ENCODE measurements around the gene ZBTB4.
A peak's percentile ranks its signal among the peaks of the same experiment; 100 is the strongest.

ZBTB4 gene
- long read RNA-seq: 0 reads

- Histone ChIP-seq H3K27me3 (ENCODE audit: insufficient read depth, poor library complexity, severe bottlenecking) (no peaks in the 10 kb centered on the region), H3K4me3 (replicated peaks; ENCODE audit: insufficient read depth, low read length) (peak within 1 kb of the TSS; percentile 43), H3K27ac (replicated peaks) (no peak within 1 kb of the TSS)
- DNase-seq (ENCODE audit: low read depth in 1 of 2, low spot score in 1 of 2): no peak
- TF ChIP-seq SPI1 (IDR thresholded peaks at IDR 0.05; ENCODE audit: borderline replicate concordance, low read depth) (no peak), GABPA (IDR thresholded peaks at IDR 0.05; ENCODE audit: low read depth) (no peak), POLR2AphosphoS5 (IDR thresholded peaks at IDR 0.05; ENCODE audit: low read depth) (no peak), CTCF (IDR thresholded peaks at IDR 0.05; ENCODE audit: insufficient read depth, low read length) (no peak), REST (IDR thresholded peaks at IDR 0.05; ENCODE audit: insufficient replicate concordance, low read depth) (no peak)
These were observed at the start of gene ZBTB4 for GRCh38 chr17:7479213-7480088. ZBTB4 (minus strand) TSS chr17:7479631; CDS start chr17:7466801, 12,830 bp downstream.

- DNase-seq (ENCODE audit: low read depth in 1 of 2, low spot score in 1 of 2): no peak
- Histone ChIP-seq H3K27me3 (ENCODE audit: insufficient read depth, poor library complexity, severe bottlenecking) (no peaks in the 10 kb centered on the region), H3K27ac (replicated peaks) (no peak overlapping the region), H3K4me3 (replicated peaks; ENCODE audit: insufficient read depth, low read length) (no peak overlapping the region)
- TF ChIP-seq SPI1 (IDR thresholded peaks at IDR 0.05; ENCODE audit: borderline replicate concordance, low read depth) (no peak), REST (IDR thresholded peaks at IDR 0.05; ENCODE audit: insufficient replicate concordance, low read depth) (no peak), GABPA (IDR thresholded peaks at IDR 0.05; ENCODE audit: low read depth) (no peak), POLR2AphosphoS5 (IDR thresholded peaks at IDR 0.05; ENCODE audit: low read depth) (no peak), CTCF (IDR thresholded peaks at IDR 0.05; ENCODE audit: insufficient read depth, low read length) (no peak)
These were observed 49.4 kb upstream of the ZBTB4 start for GRCh38 chr17:7528842-7529241.

GRCh38 chr17:7523033-7523432 is 43.6 kb upstream of the ZBTB4 start:
- no peaks in the 10 kb centered on the region for H3K27me3 ChIP-seq (ENCODE audit: insufficient read depth, poor library complexity, severe bottlenecking)
- H3K27ac ChIP-seq (replicated peaks): no peak overlapping the region
- no peak for TF ChIP-seq GABPA (IDR thresholded peaks at IDR 0.05; ENCODE audit: low read depth)
- no peak for TF ChIP-seq REST (IDR thresholded peaks at IDR 0.05; ENCODE audit: insufficient replicate concordance, low read depth)
- TF ChIP-seq POLR2AphosphoS5 (IDR thresholded peaks at IDR 0.05; ENCODE audit: low read depth): no peak
- no peak for TF ChIP-seq CTCF (IDR thresholded peaks at IDR 0.05; ENCODE audit: insufficient read depth, low read length)
- TF ChIP-seq SPI1 (IDR thresholded peaks at IDR 0.05; ENCODE audit: borderline replicate concordance, low read depth): no peak
- no peak overlapping the region for H3K4me3 ChIP-seq (replicated peaks; ENCODE audit: insufficient read depth, low read length)
- DNase-seq (ENCODE audit: low read depth in 1 of 2, low spot score in 1 of 2): peak in 1 of 2 experiments; percentile 14

Data from HL-60 (cell line).